ENCODE data around the gene KLHL42.

Gene KLHL42

GRCh38 chr12:27802511-27802910 is 22.5 kb downstream of the KLHL42 start:
- POLR2A ChIA-PET, result no interaction called here
- CTCF ChIA-PET, result no interaction called here

GRCh38 chr12:27802936-27803335 is 22.9 kb downstream of the KLHL42 start:
- POLR2A ChIA-PET, result no interaction called here
- CTCF ChIA-PET, result no interaction called here
- no peak for DNase-seq (ENCODE audit: extremely low spot score)
- no peak for TF ChIP-seq CTCF (IDR thresholded peaks at IDR 0.05; ENCODE audit: control extremely low read depth, extremely low read depth, low read depth, missing control alignments)

More at GRCh38 chr12:27802511-27802910, 22.5 kb downstream of the KLHL42 start:
- DNase-seq (ENCODE audit: extremely low spot score), result no peak
- TF ChIP-seq CTCF (IDR thresholded peaks at IDR 0.05; ENCODE audit: control extremely low read depth, extremely low read depth, low read depth, missing control alignments), result no peak

GRCh38 chr12:27805238-27805637 is 25.2 kb downstream of the KLHL42 start:
- no peak for DNase-seq (ENCODE audit: extremely low spot score)
- no peak for TF ChIP-seq CTCF (IDR thresholded peaks at IDR 0.05; ENCODE audit: control extremely low read depth, extremely low read depth, low read depth, missing control alignments)
- POLR2A ChIA-PET, result no interaction called here
- CTCF ChIA-PET, result interaction anchor here (0.8 to 2.2 kb wide), 6 partner anchors 10 to 17 kb away, joined by 3 to 13 read pairs (median 4); no protein-coding TSS in a partner anchor

GRCh38 chr12:27806259-27806658 is 26.2 kb downstream of the KLHL42 start:
- no peak for DNase-seq (ENCODE audit: extremely low spot score)
- TF ChIP-seq CTCF (IDR thresholded peaks at IDR 0.05; ENCODE audit: control extremely low read depth, extremely low read depth, low read depth, missing control alignments), result no peak
- POLR2A ChIA-PET, result no interaction called here
- CTCF ChIA-PET, result interaction anchor here (0.9 to 2.2 kb wide), 4 partner anchors 9 to 158 kb away, joined by 3 to 13 read pairs (median 6); no protein-coding TSS in a partner anchor

- DNase-seq (ENCODE audit: extremely low spot score), result no peak
- ChIA-PET CTCF (no interaction called here), POLR2A (no interaction called here)
- no peak for TF ChIP-seq CTCF (IDR thresholded peaks at IDR 0.05; ENCODE audit: control extremely low read depth, extremely low read depth, low read depth, missing control alignments)
Measured at GRCh38 chr12:27807063-27807703, 27.1 kb downstream of the KLHL42 start.

- TF ChIP-seq CTCF (IDR thresholded peaks at IDR 0.05; ENCODE audit: control extremely low read depth, extremely low read depth, low read depth, missing control alignments), result no peak
- ChIA-PET POLR2A (no interaction called here), CTCF (no interaction called here)
- DNase-seq (ENCODE audit: extremely low spot score), result no peak
Measured at GRCh38 chr12:27808841-27809240, 28.8 kb downstream of the KLHL42 start.
